Lower leg skin (tissue), 4 donors: ENCODE measurements around the gene TTC33. TPM values are rescaled to one million over a fixed set of nuclear protein-coding genes. Genes with fewer than 3 reads are reported as not detected.

Experiments used
- DNase-seq, 2 donors: peaks; one replicate each; pipeline ENCODE4 v3.0.0-alpha.2; 2019; ENCODE audit warnings: low spot score in 2 of 2
- H3K4me3 ChIP-seq: fragments of 200-600 bp; sonication (generic); 2 replicates; pipeline ENCODE4 v1.5.1; 2017; ENCODE audit warnings: mild to moderate bottlenecking, low read depth; ENCODE audit not compliant: poor library complexity, severe bottlenecking
- POLR2A ChIP-seq, 2 donors: fragments of 450-650 bp; IDR thresholded peaks; one replicate each; pipeline ENCODE4 v1.6.1; 2016 to 2017; ENCODE audit warnings: antibody characterized with exemption in 2 of 2, mild to moderate bottlenecking in 1 of 2, moderate library complexity in 1 of 2
- WGBS, 2 donors: methylation state at CpG; one replicate each; pipeline ENCODE4 v1.1.5; 2018; 5-methylcytosine and 5-hydroxymethylcytosine counted together
- intact Hi-C: fragments of 100-400 bp; cut with DNase I; formaldehyde crosslinking; loops from one replicate; pipeline ENCODE4 v1.15.0; 2023; ENCODE audit warnings: low total_unique reads
- total RNA-seq, 4 donors: library from RNA; depleted of rRNA; stranded (reverse); fragments of >200 nt; gene quantifications; one replicate each; pipeline ENCODE4 v1.1.0, GENCODE V29; 2016
- TF ChIP-seq, protein P1 (sequence below), 3 donors: fragments of 450-650 bp; IDR thresholded peaks; one replicate each; pipeline ENCODE4 v1.5.1; 2016; ENCODE audit warnings: antibody characterized with exemption in 3 of 3, mild to moderate bottlenecking in 3 of 3, moderate library complexity in 2 of 3

Gene TTC33
- total RNA-seq, 4 donors from 2014 or later, result 8.7 to 13.1 (median 11.0) TPM

GRCh38 chr5:40556811-40557210 is 198.9 kb downstream of the TTC33 start:
- DNase-seq, result no peak
- TF ChIP-seq, protein P1, sequence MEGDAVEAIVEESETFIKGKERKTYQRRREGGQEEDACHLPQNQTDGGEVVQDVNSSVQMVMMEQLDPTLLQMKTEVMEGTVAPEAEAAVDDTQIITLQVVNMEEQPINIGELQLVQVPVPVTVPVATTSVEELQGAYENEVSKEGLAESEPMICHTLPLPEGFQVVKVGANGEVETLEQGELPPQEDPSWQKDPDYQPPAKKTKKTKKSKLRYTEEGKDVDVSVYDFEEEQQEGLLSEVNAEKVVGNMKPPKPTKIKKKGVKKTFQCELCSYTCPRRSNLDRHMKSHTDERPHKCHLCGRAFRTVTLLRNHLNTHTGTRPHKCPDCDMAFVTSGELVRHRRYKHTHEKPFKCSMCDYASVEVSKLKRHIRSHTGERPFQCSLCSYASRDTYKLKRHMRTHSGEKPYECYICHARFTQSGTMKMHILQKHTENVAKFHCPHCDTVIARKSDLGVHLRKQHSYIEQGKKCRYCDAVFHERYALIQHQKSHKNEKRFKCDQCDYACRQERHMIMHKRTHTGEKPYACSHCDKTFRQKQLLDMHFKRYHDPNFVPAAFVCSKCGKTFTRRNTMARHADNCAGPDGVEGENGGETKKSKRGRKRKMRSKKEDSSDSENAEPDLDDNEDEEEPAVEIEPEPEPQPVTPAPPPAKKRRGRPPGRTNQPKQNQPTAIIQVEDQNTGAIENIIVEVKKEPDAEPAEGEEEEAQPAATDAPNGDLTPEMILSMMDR (IDR thresholded peaks at IDR 0.05), result no peak
- TF ChIP-seq POLR2A (IDR thresholded peaks at IDR 0.05), result no peak
- no peak overlapping the region for H3K4me3 ChIP-seq
- intact Hi-C loops, result no loop called here

DNA sequence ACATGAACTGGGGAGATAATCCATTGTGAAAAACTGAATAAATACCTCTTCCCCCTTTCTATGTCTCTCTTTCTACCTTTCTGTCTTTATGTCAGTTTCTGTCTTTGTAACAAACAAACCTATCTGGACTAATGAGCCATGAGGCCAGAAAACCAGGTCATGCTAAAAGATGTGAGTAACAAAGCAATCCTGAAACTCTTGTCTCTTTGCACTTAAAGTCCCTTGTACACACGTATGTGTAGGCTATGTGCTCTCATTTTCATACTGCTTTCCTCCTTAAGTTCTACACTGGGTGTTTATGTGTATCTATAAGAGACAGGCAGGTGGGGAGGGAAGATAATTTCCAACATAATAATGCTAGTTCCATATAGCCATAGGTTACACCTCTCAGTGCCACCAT is 199.9 kb downstream of the TTC33 start:
- no peak overlapping the region for H3K4me3 ChIP-seq
- intact Hi-C loops, result no loop called here
- no peak for DNase-seq
- TF ChIP-seq, protein P1 (IDR thresholded peaks at IDR 0.05), result no peak
- TF ChIP-seq POLR2A (IDR thresholded peaks at IDR 0.05), result no peak
- WGBS, 2 donors, result 84 to 89% methylated on average over 1 of the region's 1 CpG

GRCh38 chr5:40554813-40555212 is 200.9 kb downstream of the TTC33 start:
- H3K4me3 ChIP-seq, result no peak overlapping the region
- no peak for TF ChIP-seq POLR2A (IDR thresholded peaks at IDR 0.05)
- TF ChIP-seq, protein P1 (IDR thresholded peaks at IDR 0.05), result no peak
- WGBS, 2 donors, result 65 to 80% methylated on average over 1 of the region's 1 CpG
- no peak for DNase-seq
- intact Hi-C loops, result no loop called here

GRCh38 chr5:40554054-40554453 is 201.7 kb downstream of the TTC33 start:
- intact Hi-C loops, result no loop called here
- DNase-seq, result no peak
- 94 to 97% methylated on average over 1 of the region's 1 CpG for WGBS, 2 donors
- H3K4me3 ChIP-seq, result no peak overlapping the region
- TF ChIP-seq POLR2A (IDR thresholded peaks at IDR 0.05), result no peak
- TF ChIP-seq, protein P1 (IDR thresholded peaks at IDR 0.05), result no peak

- no peak for TF ChIP-seq POLR2A (IDR thresholded peaks at IDR 0.05)
- TF ChIP-seq, protein P1 (IDR thresholded peaks at IDR 0.05), result no peak
- H3K4me3 ChIP-seq, result no peak overlapping the region
- intact Hi-C loops, result no loop called here
- no peak for DNase-seq
- WGBS, 2 donors, result 63 to 88% methylated on average over 3 of the region's 3 CpGs
These were observed 202.8 kb downstream of the TTC33 start for GRCh38 chr5:40552981-40553380.
